ENCODE results near the gene GJA10. TPM values are rescaled to one million over a fixed set of nuclear protein-coding genes. Genes with fewer than 3 reads are reported as not detected.
A peak's percentile ranks its signal among the peaks of the same experiment; 100 is the strongest.
"Not testable (repeated sequence)": the region's sequence is repeated elsewhere in the genome, so short reads cannot be mapped to it uniquely, and the experiment has no call there.

Gene GJA10
- total RNA-seq, 1 experiment from 2014 or later, result not detected

GRCh38 chr6:89890845-89891528, 3.3 kb upstream of the GJA10 start:
- not testable (repeated sequence) for H3K9me3 ChIP-seq (replicated peaks); H3K27ac ChIP-seq; DNase-seq (ENCODE audit: low read depth in 1 of 2, low spot score in 2 of 2); H3K36me3 ChIP-seq; H3K4me1 ChIP-seq (replicated peaks); H3K4me3 ChIP-seq
- peaks cover 22% of the 10 kb centered on the region for H3K27me3 ChIP-seq (replicated peaks)

DNA sequence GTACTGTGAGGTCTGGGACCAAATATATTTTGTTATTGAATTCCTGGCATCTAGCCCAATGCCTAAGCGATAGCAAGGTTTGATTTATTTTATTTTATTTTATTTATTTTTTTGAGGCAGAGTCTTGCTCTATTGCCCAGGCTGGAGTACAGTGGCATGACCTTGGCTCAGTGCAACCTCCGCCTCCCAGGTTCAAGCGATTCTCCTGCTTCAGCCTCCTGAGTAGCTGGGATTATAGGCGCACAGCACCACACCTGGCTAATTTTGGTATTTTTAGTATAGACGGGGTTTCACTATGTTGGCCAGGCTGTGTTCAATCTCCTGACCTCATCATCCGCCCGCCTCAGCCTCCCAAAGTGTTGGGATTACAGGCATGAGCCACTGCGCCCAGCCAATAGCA, 1.7 kb upstream of the GJA10 start:
- not testable (repeated sequence) for DNase-seq (ENCODE audit: low read depth in 1 of 2, low spot score in 2 of 2); H3K9me3 ChIP-seq (replicated peaks); H3K4me1 ChIP-seq (replicated peaks); H3K27ac ChIP-seq; H3K4me3 ChIP-seq; H3K36me3 ChIP-seq
- peaks cover 15% of the 10 kb centered on the region for H3K27me3 ChIP-seq (replicated peaks)

DNA sequence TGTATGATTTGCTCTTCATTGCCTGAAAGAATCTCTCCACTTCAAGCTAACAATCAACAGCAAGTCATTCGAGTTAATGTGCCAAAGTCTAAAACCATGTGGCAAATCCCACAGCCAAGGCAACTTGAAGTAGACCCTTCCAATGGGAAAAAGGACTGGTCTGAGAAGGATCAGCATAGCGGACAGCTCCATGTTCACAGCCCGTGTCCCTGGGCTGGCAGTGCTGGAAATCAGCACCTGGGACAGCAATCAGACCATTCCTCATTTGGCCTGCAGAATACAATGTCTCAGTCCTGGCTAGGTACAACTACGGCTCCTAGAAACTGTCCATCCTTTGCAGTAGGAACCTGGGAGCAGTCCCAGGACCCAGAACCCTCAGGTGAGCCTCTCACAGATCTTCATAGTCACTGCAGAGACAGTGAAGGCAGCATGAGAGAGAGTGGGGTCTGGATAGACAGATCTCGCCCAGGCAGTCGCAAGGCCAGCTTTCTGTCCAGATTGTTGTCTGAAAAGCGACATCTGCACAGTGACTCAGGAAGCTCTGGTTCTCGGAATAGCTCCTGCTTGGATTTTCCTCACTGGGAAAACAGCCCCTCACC, 1.1 kb downstream of the GJA10 start:
- peak; percentile 21 to 53 for DNase-seq (ENCODE audit: low read depth in 1 of 2, low spot score in 2 of 2)

DNA sequence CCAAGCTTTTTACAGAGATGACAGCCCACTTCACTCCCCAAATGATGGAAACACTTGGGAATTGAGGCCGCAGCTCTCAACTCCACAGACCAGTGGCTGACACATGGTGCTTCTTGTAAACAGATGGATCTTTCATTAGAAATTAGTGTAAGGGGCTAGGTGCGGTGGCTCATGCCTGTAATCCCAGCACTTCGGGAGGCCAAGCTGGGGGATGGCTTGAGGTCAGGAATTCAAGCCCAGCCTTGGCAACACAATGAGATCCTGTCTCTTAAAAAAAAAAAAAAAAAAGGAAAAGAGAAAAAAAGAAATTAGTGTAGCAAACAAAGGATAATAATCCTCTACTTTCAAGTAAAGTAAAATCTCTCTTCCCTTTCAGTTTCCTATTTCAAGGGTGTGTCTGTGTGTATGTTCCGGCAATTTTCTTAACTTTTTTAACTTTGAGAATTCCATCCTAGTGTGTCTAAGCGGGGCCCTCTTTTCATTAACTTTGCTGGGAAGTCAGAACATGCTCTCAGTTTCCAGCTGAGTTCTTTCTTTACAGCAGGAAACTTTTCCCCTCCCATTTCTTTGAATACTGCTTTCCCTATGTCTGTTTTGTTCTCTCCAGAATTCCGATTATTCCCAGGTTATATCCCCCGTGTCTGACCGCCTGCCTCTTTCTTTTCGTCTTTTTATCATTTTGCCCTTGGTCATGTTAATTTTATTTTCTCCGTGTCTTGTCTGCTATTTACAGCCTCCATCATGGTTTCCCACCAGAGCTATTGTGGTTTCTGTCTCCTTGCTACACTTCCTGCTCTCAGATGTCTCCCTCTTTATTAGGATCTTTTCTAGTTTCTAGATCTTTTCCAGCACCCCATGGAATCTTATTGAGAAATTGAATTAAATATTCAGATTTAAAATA, 16.0 kb downstream of the GJA10 start:
- not testable (repeated sequence) for H3K27ac ChIP-seq; H3K4me3 ChIP-seq; DNase-seq (ENCODE audit: low read depth in 1 of 2, low spot score in 2 of 2); H3K36me3 ChIP-seq; H3K4me1 ChIP-seq (replicated peaks); H3K9me3 ChIP-seq (replicated peaks); H3K27me3 ChIP-seq (replicated peaks)

More for the DNA sequence above, 1.1 kb downstream of the GJA10 start:
- H3K4me3 ChIP-seq, result no peak overlapping the region
- H3K27me3 ChIP-seq (replicated peaks), result peaks cover 1% of the 10 kb centered on the region; the same call in 1 of the 2 replicates
- no peaks in the 10 kb centered on the region for H3K9me3 ChIP-seq (replicated peaks)
- no peak overlapping the region for H3K27ac ChIP-seq
- no peaks in the 10 kb centered on the region for H3K36me3 ChIP-seq
- H3K4me1 ChIP-seq (replicated peaks), result no peaks in the 10 kb centered on the region

DNA sequence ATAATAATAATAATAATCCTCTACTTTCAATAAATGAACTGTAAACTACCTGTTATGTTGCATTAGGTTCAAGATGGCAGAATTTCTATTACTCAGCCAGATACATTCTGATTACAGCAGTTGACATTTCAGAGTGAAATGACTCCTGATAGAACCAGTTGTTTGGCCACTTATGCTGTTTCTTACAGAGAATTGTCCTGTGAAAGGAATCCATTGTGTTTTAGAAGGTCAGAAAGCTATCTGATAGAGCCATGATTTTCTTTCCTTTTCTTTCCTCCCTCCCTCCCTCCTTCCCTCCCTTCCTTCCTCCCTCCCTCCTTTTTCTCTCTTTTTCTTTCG, 16.6 kb downstream of the GJA10 start:
- Histone ChIP-seq H3K27me3 (replicated peaks) (no peaks in the 10 kb centered on the region), H3K9me3 (replicated peaks) (no peaks in the 10 kb centered on the region; the same call in 1 of the 2 replicates), H3K4me3 (no peak overlapping the region), H3K27ac (no peak overlapping the region), H3K36me3 (no peaks in the 10 kb centered on the region), H3K4me1 (replicated peaks) (no peaks in the 10 kb centered on the region)
- DNase-seq (ENCODE audit: low read depth in 1 of 2, low spot score in 2 of 2), result no peak

- H3K9me3 ChIP-seq (replicated peaks), result peaks cover 8% of the 10 kb centered on the region
- no peaks in the 10 kb centered on the region for H3K27me3 ChIP-seq (replicated peaks)
- no peak overlapping the region for H3K4me3 ChIP-seq
- no peaks in the 10 kb centered on the region for H3K4me1 ChIP-seq (replicated peaks)
- no peak overlapping the region for H3K27ac ChIP-seq
- no peak for DNase-seq (ENCODE audit: low read depth in 1 of 2, low spot score in 2 of 2)
- H3K36me3 ChIP-seq, result no peaks in the 10 kb centered on the region
Observed at GRCh38 chr6:89916136-89916920, 22.1 kb downstream of the GJA10 start.

DNA sequence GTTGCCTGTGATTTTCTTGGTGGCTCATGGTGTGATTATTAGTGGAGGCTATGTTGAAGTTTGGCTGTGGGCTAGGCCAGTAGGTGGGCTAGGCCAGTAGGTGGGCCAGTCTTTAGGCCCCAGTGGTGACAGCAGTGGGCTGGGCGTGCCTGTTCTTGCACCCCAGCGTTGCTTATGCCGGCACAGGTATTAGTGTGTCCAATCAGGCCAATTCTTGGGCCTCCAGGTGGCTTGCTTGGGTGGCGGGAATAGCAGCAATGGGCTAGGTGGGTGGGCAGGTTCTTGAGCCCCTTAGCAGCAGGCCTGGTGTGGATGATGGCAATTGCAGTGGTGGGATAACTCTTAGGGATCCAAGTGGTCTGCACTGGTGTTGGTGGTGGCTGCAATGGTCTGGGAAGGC, 22.9 kb downstream of the GJA10 start:
- Histone ChIP-seq H3K27me3 (replicated peaks) (no peaks in the 10 kb centered on the region), H3K27ac (no peak overlapping the region), H3K4me3 (no peak overlapping the region), H3K4me1 (replicated peaks) (no peaks in the 10 kb centered on the region), H3K36me3 (no peaks in the 10 kb centered on the region), H3K9me3 (replicated peaks) (peaks cover 8% of the 10 kb centered on the region)
- DNase-seq (ENCODE audit: low read depth in 1 of 2, low spot score in 2 of 2), result no peak

DNA sequence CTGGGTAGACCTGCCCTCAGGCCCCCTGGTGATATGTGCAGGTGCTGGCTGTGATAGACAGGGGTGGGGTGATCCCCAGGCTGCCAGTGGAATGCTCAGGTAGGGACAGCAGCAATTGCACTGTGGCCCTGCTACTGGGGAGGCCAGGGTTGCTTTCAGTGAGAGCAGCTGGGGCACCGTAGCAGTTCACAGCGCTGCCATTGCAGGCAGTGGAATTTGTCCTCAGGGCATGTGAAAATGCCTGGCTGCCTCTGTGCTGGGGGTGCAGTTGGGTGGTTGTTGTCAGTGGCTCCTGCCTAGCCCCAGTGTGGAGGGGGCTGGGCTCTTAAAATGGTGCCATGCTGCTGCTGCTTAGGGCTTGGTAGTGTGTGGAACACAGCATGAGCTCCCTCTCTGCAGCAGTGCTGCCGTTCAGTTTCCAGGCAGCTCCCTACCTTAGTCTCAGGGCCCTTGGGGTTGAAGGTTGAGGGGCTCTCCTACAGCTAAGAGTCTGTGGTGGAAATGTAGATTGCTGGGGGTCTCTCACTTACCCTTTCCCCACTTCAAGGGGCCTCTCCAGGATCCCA, 23.6 kb downstream of the GJA10 start:
- Histone ChIP-seq H3K9me3 (replicated peaks) (peaks cover 8% of the 10 kb centered on the region), H3K4me3 (no peak overlapping the region), H3K4me1 (replicated peaks) (no peaks in the 10 kb centered on the region), H3K36me3 (no peaks in the 10 kb centered on the region), H3K27ac (no peak overlapping the region), H3K27me3 (replicated peaks) (no peaks in the 10 kb centered on the region)
- DNase-seq (ENCODE audit: low read depth in 1 of 2, low spot score in 2 of 2), result peak in 1 of 2 experiments; percentile 31

DNA sequence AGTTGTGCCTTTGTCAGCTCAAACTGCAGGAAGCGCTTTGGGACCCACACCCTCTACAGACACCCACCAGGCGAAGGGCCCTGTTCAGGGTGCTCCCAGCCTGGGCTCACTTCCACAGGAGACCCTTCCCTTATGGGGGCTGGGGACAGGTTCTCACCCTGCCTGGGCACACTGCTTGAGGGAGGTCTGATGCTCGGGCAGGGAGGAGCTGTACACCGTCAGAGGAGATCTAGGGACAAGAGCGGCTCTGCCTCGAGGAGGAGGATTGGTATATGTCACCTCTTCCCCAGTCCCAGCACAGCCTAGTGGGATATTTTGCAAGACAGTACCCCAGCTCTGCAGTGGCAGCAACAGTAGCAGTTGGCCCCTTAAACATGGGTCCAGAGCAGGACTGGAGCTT, 26.9 kb downstream of the GJA10 start:
- Histone ChIP-seq H3K36me3 (no peaks in the 10 kb centered on the region), H3K27ac (no peak overlapping the region), H3K27me3 (replicated peaks) (no peaks in the 10 kb centered on the region), H3K9me3 (replicated peaks) (peaks cover 6% of the 10 kb centered on the region), H3K4me3 (no peak overlapping the region), H3K4me1 (replicated peaks) (no peaks in the 10 kb centered on the region)
- peak in 1 of 2 experiments; percentile 22 for DNase-seq (ENCODE audit: low read depth in 1 of 2, low spot score in 2 of 2)

DNA sequence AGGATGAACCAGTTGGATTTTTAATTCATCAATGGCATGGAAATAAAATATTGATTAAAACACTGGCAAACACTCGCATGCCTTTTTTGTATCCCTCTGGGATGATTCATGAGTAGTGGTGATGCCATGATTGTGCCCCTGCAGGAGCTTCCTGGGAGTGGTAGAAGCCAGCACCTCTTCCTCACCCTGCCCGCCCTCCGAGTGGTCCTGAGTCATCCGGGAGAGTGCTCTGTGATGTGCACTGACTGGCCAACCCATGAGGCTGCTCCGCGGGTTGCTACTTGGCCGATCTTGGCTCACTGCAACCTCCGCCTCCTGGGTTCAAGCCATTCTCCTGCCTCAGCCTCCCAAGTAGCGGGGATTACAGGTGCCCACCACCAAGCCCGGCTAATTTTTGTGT, 27.4 kb downstream of the GJA10 start:
- H3K4me3 ChIP-seq, result no peak overlapping the region
- no peaks in the 10 kb centered on the region for H3K4me1 ChIP-seq (replicated peaks)
- no peak overlapping the region for H3K27ac ChIP-seq
- H3K9me3 ChIP-seq (replicated peaks), result peaks cover 2% of the 10 kb centered on the region; the same call in 1 of the 2 replicates
- DNase-seq (ENCODE audit: low read depth in 1 of 2, low spot score in 2 of 2), result no peak
- H3K36me3 ChIP-seq, result no peaks in the 10 kb centered on the region
- no peaks in the 10 kb centered on the region for H3K27me3 ChIP-seq (replicated peaks)

GRCh38 chr6:89924231-89924630, 30.0 kb downstream of the GJA10 start:
- H3K9me3 ChIP-seq (replicated peaks), result no peaks in the 10 kb centered on the region
- H3K36me3 ChIP-seq, result no peaks in the 10 kb centered on the region
- H3K27ac ChIP-seq, result no peak overlapping the region
- H3K4me3 ChIP-seq, result no peak overlapping the region
- no peak for DNase-seq (ENCODE audit: low read depth in 1 of 2, low spot score in 2 of 2)
- peaks cover 21% of the 10 kb centered on the region for H3K4me1 ChIP-seq (replicated peaks)
- no peaks in the 10 kb centered on the region for H3K27me3 ChIP-seq (replicated peaks)

GRCh38 chr6:89925826-89926225, 31.6 kb downstream of the GJA10 start:
- Histone ChIP-seq H3K27ac (no peak overlapping the region), H3K36me3 (no peaks in the 10 kb centered on the region), H3K9me3 (replicated peaks) (no peaks in the 10 kb centered on the region), H3K27me3 (replicated peaks) (no peaks in the 10 kb centered on the region), H3K4me3 (no peak overlapping the region), H3K4me1 (replicated peaks) (peaks cover 23% of the 10 kb centered on the region)
- no peak for DNase-seq (ENCODE audit: low read depth in 1 of 2, low spot score in 2 of 2)

DNA sequence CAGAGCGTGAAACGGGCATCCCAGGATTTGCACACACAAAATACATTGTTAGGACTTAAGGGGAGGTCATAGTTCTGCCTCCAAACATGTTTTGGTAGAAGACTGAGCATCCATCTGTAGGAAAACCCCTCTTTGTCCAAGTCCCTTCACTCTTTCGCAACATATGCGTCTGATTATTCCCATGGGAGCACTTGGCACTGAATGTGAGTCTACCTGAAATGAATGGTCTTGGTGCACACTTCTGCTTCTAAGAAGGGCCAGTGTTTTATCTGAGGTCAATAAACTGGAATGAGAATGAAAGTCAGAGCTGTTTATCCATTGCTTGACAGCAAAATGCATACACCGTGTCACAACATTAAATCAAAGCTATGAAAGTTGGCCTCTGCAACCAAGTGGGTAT, 33.0 kb downstream of the GJA10 start:
- H3K9me3 ChIP-seq (replicated peaks), result no peaks in the 10 kb centered on the region
- no peaks in the 10 kb centered on the region for H3K36me3 ChIP-seq
- peaks cover 23% of the 10 kb centered on the region for H3K4me1 ChIP-seq (replicated peaks)
- DNase-seq (ENCODE audit: low read depth in 1 of 2, low spot score in 2 of 2), result no peak
- no peak overlapping the region for H3K4me3 ChIP-seq
- H3K27me3 ChIP-seq (replicated peaks), result no peaks in the 10 kb centered on the region
- no peak overlapping the region for H3K27ac ChIP-seq

Measured in SJSA1 (cell line).